Measurements from ENCODE around the gene KIF5A.

DNA sequence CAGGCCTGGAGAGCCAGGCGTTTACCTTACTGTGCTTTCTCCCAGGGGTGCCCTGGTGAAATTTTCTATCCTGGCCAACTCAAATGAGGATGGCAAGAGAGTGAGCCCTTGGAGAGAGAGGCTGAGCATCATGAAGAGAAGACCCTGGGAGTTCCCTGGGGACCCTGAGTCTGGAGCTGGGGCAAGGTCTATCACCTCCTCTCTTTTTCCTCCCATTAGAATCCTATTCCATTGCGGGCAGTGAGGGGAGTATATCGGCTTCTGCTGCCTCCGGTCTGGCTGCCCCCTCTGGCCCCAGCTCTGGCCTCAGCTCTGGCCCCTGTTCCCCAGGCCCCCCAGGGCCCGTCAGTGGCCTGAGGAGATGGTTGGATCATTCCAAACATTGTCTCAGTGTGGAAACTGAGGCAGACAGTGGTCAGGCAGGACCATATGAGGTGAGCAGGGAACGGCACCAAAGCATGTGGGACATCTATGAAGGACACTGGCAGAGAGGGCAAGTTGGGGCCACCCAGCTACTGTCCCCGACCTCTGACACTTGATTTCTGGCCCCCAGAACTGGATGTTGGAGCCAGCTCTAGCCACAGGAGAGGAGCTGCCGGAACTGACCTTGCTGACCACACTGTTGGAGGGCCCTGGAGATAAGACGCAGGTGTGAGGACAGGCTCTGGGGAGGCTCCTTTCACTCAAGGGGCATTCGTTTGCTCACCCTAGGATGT lies 63.0 kb downstream of the KIF5A start:
- TF ChIP-seq, protein P1, sequence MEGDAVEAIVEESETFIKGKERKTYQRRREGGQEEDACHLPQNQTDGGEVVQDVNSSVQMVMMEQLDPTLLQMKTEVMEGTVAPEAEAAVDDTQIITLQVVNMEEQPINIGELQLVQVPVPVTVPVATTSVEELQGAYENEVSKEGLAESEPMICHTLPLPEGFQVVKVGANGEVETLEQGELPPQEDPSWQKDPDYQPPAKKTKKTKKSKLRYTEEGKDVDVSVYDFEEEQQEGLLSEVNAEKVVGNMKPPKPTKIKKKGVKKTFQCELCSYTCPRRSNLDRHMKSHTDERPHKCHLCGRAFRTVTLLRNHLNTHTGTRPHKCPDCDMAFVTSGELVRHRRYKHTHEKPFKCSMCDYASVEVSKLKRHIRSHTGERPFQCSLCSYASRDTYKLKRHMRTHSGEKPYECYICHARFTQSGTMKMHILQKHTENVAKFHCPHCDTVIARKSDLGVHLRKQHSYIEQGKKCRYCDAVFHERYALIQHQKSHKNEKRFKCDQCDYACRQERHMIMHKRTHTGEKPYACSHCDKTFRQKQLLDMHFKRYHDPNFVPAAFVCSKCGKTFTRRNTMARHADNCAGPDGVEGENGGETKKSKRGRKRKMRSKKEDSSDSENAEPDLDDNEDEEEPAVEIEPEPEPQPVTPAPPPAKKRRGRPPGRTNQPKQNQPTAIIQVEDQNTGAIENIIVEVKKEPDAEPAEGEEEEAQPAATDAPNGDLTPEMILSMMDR (conservative IDR thresholded peaks at IDR 0.05) = no peak
- TF ChIP-seq ZFX (IDR thresholded peaks at IDR 0.05) = no peak

Measured in C4-2B (cell line).